Ramos (cell line): ENCODE measurements around the gene MAGED2.
"Not testable (repeated sequence)": the region's sequence is repeated elsewhere in the genome, so short reads cannot be mapped to it uniquely, and the experiment has no call there.

Experiments used
- in situ Hi-C: fragments of 300-500 bp; cut with MboI; formaldehyde crosslinking; loops from one replicate; pipeline ENCODE4 v1.14.3; 2022; ENCODE audit warnings: low sequenced_read_pairs; ENCODE audit not compliant: unreplicated experiment

The MAGED2 gene, protein sequence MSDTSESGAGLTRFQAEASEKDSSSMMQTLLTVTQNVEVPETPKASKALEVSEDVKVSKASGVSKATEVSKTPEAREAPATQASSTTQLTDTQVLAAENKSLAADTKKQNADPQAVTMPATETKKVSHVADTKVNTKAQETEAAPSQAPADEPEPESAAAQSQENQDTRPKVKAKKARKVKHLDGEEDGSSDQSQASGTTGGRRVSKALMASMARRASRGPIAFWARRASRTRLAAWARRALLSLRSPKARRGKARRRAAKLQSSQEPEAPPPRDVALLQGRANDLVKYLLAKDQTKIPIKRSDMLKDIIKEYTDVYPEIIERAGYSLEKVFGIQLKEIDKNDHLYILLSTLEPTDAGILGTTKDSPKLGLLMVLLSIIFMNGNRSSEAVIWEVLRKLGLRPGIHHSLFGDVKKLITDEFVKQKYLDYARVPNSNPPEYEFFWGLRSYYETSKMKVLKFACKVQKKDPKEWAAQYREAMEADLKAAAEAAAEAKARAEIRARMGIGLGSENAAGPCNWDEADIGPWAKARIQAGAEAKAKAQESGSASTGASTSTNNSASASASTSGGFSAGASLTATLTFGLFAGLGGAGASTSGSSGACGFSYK

DNA sequence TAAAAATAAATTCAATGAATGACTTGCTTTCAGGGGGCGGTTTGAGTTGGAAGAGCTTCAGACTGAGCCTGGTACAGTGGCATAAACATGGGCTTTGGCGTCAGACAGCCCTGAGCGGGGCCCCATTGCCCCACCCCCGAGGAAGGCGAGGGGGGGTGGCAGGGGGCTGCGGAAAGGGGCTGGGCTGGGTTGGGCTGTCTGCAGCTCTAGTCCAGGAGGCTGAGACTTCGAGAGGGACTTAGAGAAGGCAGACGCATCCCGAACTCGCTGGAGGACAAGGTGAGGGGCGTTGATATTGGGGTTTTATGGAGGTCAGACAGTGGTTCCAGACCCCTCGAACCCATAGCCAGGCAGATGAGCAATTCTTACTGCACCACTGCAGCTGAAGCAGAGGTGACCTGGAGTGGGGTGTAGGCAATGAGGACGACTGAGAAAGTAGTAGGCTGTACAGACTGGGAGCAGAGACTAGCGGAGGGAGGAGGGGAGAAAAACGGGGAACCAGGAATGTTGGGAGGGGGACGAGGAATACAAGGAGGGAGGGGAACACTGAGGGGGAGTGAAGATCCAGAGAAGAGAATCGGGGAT, at the start of gene MAGED2:
Gene MAGED2, plus strand, starts transcription at position 222 of the 585 bp plus-strand sequence. CDS start 1,587 bp downstream, outside the sequence.
- in situ Hi-C loops, result loop anchor here (25.0 kb wide), 1 partner anchor 370 kb away; the partner anchor contains the start of gene TSR2

DNA sequence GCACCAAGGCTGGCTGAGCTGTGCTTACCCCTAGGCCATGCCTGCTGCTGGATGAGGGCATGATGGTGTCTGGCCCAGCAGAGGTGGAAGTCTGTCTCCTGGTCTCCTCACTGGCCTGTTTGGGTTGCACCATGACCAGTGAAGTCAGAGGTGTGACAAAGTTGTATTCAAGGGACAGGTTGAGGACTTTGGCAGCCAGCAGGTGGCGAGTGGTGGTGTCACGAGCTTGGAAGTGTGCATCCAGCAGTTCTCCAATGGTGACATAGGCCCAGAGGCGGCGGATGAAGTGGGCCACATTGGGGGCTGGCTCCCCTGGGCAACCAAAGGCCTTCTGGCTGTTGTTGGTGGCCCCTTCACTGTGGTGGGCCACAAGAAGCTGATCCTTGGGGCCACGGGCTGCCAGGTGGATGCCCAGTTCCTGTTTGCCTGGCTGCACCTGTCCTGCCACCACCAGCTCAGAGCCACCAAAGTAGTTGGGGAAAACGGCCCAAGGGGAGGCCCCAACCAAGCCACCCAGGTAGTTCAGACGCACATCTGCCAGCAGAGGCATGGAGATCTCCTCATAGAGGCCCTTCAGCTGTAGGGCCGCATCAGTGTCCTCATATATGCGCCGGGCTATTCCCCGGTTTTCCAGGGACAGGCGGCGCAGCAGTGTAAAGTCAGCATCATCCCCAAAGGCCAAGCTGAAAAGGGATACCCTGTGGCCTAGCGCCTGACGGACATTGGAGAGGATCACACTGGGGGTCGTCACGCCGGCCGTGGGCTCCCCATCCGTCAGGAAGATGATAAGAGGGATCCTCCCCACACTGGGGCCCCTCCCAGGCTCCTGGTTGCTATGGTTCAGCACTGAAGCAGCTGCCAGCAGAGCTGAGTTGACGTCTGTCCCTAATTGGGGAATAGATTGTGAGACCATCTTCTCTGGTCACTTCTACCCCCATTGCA, 49.2 kb upstream of the MAGED2 start:
- in situ Hi-C loops, result no loop called here

DNA sequence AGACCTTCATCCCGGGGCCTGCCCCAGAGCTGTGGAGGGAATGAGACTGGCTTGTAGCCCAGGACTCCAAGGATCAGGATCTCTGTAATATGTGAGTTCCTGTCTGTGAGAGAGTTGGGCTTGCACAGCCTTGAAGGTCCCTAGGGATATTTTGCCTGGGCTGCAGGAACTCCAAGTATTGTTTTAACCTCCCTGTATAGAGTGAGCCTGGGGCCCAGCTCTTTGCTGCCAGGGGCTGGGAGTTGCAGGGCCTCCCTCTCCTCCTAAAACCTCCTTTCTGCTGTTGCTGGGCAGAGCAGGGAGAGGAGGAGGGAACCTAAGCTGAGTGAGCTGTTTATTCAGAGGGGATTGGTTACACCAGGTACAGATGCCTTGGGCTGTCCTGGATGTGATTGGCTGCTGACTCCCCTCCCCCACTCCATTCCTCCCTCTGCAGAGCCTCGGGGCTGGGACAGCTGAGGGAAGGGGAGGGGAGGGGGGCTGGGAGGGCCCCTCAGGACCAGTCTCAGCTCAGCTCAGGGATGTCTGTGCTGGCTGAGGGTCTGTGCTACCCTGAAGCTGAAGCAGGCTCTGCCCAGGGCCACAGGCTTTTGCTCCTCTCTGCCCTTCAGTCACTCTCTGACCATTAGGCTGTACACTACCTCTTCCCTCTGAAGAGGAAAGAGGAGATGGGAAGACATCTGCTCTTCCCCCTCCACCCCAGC, 33.0 kb upstream of the MAGED2 start:
- in situ Hi-C loops, result not testable (repeated sequence)

DNA sequence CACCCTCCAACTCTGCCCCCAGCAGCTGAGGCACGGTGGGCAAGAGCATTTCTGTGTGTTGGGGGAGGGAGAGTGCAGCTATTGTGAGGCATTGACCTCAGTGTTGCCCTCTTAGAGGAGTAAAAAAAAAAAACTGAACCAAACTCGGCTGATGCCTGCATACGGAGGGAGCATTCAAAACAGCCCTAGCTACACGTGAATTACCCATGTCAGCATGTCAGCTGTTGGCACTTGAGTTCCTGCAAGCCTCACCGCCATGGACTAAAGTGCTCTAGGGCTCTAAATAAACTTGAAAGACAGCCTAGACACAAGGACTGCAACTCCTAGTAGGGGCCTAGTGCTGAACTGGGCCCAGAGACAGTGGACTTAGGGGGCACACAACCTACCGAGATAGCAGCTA, 31.5 kb upstream of the MAGED2 start:
- in situ Hi-C loops, result no loop called here

DNA sequence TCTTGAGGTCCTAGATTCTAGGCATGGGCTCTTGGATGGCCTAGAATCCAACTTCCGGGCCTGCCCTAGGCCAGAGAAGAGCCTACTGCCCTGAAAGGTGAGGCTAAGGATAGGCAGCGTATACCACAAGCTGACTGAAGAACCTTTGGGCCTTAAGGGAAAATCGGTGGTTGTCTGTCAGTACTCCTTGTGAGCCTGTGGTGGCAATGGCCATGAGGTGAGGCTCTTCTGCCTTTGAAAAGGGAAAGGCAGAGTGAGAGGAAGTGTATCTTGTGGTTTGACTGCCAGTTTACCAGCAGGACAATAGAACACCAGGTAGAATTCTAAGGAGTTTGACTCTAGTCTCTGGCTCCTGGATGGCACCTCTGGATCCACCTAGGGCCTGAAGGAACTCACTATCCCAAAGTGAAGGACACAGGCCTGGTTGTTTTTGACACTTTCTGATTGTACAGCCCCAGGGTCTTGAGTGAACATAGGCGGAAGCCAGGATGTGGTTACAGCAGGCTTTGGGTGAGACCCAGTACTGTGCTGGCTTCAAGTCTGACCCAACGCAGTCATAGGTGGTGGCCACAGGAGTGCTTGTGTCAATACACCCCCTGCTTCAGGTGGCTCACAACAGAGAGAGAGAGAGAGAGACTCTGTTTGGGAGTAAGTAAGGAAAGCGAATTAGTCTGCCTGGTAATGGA, 30.4 kb upstream of the MAGED2 start:
- in situ Hi-C loops, result no loop called here

DNA sequence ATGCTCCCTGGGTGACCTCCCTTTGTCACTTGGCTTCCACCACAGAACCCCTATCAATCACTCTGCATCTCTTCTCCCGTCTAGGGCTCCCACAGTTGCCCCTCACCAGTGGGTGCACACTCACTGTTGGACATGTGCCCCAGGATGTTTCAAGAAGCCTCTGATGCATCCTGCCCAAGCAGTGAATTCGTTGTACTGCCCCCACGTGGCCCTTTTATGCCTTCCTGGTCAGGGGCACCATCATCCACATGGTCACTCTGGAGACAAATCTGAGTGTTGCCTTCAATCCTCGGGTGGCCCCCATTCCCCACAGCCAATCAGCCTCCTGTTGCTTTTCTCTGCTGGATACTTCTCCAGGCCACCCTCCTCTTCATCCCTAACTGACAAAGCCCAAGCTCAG, 21.6 kb upstream of the MAGED2 start:
- in situ Hi-C loops, result no loop called here

- in situ Hi-C loops, result no loop called here
These were observed 20.6 kb upstream of the MAGED2 start for GRCh38 chrX:54786967-54787366.

GRCh38 chrX:54788446-54788845, 19.1 kb upstream of the MAGED2 start:
- in situ Hi-C loops, result no loop called here

DNA sequence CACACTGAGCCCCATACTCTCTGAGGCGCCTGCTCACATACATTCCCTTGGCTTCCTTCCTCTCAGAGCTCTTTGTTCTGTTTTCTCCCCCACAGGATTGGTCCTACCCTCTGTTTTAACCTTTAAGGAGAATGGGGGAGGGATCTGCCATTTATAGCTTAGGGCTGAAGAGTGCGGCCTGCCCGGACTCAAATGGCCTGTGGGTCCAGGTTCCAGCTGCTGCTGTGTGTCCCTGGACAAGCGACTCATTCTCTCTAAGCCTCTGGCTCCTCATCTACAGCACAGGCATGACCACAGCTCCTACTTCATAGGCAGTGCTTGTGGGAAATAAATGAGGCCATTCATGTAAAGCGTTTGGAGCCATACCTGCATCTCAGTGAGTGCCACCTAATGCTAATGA, 18.1 kb upstream of the MAGED2 start:
- in situ Hi-C loops, result not testable (repeated sequence)

DNA sequence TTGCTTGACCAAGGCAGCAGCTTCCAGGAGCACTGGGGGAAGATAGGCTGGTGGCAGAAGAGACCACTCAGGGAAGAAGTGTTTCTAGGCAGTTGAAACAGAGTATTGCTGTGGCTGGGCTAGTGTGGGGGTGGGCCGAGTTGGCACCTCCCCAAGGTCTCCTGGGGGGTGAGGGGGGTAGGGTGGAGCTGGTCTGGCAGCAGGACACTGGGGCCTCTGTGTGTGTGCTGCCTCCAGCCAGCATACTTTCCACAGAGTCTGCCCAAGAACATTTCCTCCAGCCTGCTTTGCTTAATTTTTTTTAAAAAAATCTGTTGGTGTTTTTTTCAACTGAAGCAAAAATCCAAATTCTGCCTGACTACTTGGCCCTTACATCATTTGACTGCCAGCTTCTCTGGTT, 13.5 kb upstream of the MAGED2 start:
- in situ Hi-C loops, result no loop called here

- in situ Hi-C loops, result no loop called here
These were observed 12.8 kb upstream of the MAGED2 start for GRCh38 chrX:54794795-54795194.

DNA sequence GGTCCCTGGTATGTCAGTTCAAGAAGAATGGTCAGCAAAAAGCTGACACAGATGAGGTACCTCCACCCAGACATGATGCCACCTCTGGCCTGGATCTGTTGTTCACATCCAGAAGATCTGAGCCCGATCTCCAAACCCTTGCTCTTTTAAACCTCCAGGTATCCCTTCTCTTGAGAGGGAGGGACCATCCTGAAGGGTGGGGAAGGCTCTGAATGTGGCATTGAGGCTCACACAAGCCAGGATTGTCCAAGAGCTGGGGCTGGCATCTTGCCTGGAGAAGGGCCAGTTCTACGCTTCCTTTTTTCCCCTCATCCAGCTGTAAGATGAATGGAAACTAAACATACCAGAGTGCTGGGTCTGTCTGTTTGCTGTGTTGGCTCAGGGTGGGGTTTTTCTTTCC, 9.4 kb upstream of the MAGED2 start, which contains the start of gene ITIH6:
Gene ITIH6, minus strand, starts transcription at position 119 of the 400 bp plus-strand sequence. Its CDS starts 45 bp downstream, at position 74.
- in situ Hi-C loops, result no loop called here

DNA sequence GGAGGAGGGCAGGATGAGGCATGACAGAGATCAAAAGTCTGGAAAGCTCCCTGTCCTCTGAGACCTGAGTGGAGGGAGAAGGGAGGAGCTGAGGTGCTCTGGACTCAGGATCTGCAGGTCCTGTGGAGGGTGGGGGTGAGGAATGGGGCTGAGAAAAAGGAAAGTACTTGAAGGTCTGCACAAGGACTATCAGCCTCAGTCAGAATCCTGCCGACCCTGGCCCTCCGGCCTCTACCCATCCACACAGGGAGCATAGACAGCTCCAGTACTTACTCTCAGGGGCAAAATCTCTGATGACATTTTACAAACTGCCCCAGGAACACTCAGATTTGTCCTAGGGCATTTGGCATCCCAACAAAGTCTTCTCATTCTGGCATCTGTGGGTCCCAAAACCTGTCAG, 8.5 kb upstream of the MAGED2 start:
- in situ Hi-C loops, result no loop called here

DNA sequence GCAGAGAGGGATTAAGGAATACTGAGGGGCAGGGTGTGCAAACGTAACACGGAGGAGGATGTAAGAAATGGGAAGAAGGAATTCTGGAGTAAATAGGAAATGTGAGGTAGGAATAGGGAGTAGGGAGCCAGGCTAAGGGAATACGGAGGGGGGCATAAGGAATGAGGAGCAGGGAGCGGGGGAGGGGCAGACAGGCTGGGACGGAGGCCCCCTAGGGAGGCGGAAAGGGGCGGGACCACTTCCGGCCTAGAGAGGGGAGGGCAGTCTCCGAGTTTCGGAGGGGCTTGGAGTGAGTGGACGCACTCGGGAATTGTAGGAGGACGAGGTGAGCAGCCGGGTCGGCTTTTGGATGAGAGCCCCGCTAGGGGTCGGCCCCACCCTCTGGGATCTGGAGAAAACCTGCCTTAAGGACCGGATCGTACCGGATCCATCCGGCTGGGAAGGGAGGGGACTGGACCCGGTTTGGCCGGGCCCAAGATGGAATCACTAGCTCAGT, 612 bp downstream of the MAGED2 start:
- in situ Hi-C loops, result loop anchor here (25.0 kb wide), 1 partner anchor 371 kb away; the partner anchor contains the start of gene TSR2

DNA sequence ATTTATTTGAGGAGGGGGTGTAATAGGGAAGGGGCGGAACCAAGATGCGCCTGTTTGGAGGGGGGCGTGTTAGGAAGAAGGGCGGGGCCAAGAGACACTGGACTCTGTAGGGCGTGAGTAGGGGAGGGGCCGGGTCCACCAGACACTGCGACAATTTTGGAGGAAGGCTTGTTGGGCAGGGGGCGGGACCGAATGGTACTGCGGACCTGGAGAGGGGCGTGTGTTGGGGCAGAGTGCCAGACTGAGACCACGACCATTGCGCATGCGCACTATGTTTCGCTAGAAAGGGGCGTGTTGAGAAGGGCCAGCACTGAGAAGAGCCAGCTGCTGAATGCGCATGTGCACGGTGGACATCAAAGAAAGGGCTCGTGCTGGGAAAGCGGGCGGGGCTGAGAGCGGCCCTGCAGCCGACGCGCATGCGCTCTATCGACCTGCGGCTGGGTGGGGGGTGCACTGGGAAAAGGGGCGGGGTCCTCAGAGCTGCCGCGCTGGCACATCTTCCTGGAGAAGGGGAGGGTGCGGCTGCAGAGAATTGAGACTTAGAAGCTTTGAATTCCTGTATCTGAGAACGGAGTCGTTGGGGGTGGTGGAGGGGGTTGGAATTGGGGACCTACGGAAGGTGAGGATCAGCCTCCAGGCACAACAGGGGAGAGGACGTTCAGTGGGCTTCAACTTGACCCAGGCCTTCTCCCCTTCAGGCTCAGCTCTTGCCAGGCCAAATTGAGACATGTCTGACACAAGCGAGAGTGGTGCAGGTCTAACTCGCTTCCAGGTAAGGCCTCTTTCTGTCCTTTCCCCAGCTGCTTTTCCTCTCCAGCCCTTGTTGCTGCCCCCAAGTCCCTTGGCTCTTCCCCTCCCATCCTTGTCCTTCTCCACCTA, 1.3 kb downstream of the MAGED2 start:
- in situ Hi-C loops, result loop anchor here (25.0 kb wide), 1 partner anchor 372 kb away; the partner anchor contains the start of gene TSR2

GRCh38 chrX:54810532-54810931, 3.0 kb downstream of the MAGED2 start:
- in situ Hi-C loops, result loop anchor here (25.0 kb wide), 1 partner anchor 373 kb away; the partner anchor contains the start of gene TSR2

- in situ Hi-C loops, result loop anchor here (25.0 kb wide), 1 partner anchor 374 kb away; the partner anchor contains the start of gene TSR2
These were observed 3.8 kb downstream of the MAGED2 start for GRCh38 chrX:54811301-54811885.
